DOHH2 (cell line): ENCODE data around the gene UVSSA.

ENCODE experiments used
- CTCF ChIP-seq: fragments of 200-600 bp; sonication (generic); IDR thresholded peaks from one replicate; pipeline ENCODE4 v1.5.1; 2014; ENCODE audit warnings: antibody characterized with exemption, mild to moderate bottlenecking, low read depth, low read length; ENCODE audit not compliant: poor library complexity, severe bottlenecking
- EZH2phosphoT487 ChIP-seq: fragments of 200-600 bp; sonication (generic); IDR thresholded peaks from 2 replicates; pipeline ENCODE4 v1.6.1; 2017; ENCODE audit warnings: borderline replicate concordance, mild to moderate bottlenecking, antibody characterized with exemption, low read length, moderate library complexity, mixed read lengths

- TF ChIP-seq EZH2phosphoT487 (no peak), CTCF (no peak)
These were observed 31.7 kb downstream of the UVSSA start for GRCh38 chr4:1378559-1379231.
